ENCODE data around the gene SNX10. TPM values are rescaled to one million over a fixed set of nuclear protein-coding genes. Genes with fewer than 3 reads are reported as not detected.
A peak's percentile ranks its signal among the peaks of the same experiment; 100 is the strongest.

The SNX10 gene
- total RNA-seq, 1 experiment from 2014 or later = 7.9 TPM

DNA sequence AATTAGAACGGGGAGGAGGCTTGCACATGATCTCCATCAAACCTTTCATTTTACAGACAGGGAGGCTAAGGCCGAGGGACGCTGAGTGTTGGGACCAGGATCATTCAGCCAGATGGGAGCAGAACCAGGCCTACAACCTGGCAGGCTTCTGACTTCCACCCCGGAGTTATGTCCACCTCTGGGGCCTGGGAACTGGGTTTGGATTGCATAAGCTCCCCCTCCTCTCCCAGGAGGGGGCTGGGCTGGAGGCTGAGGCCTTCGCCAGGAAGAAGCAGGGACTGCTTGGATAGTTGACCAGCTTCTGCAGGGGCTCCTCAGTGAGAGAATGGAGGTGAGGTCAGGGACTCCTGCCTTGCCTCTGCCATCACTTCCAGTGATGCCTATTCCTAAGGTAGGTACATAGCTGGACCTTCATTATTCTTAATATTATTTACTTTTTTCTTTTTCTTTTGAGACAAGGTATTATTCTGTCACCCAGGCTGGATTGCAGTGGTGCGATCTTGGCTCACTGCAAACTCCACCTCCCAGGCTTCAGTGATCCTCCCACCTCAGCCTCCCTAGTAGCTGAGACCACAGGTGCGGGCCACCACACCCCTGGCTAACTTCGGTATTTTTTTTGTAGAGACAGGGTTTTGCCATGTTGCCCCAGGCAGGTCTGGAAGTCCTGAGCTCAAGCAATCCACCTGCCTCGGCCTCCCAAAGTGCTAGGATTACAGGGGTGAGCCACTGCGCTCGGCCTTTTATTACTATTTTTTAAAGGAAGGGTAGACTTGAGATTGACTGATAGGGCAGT is 1.3 kb downstream of the SNX10 start:
- DNase-seq (peak; percentile 5), ATAC-seq (no peak)
- no peak for TF ChIP-seq EZH2phosphoT487 (IDR thresholded peaks at IDR 0.05; ENCODE audit: borderline replicate concordance, low read length)
- no peak for TF ChIP-seq EZH2 (IDR thresholded peaks at IDR 0.05; ENCODE audit: low read length, unreplicated experiment)
- TF ChIP-seq, protein P1, sequence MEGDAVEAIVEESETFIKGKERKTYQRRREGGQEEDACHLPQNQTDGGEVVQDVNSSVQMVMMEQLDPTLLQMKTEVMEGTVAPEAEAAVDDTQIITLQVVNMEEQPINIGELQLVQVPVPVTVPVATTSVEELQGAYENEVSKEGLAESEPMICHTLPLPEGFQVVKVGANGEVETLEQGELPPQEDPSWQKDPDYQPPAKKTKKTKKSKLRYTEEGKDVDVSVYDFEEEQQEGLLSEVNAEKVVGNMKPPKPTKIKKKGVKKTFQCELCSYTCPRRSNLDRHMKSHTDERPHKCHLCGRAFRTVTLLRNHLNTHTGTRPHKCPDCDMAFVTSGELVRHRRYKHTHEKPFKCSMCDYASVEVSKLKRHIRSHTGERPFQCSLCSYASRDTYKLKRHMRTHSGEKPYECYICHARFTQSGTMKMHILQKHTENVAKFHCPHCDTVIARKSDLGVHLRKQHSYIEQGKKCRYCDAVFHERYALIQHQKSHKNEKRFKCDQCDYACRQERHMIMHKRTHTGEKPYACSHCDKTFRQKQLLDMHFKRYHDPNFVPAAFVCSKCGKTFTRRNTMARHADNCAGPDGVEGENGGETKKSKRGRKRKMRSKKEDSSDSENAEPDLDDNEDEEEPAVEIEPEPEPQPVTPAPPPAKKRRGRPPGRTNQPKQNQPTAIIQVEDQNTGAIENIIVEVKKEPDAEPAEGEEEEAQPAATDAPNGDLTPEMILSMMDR (conservative IDR thresholded peaks at IDR 0.05; ENCODE audit: low read depth, low read length) = no peak
- Histone ChIP-seq H3F3A (ENCODE audit: low read length, unreplicated experiment) (no peaks in the 10 kb centered on the region), H3K4me2 (ENCODE audit: low read length) (peak overlapping the region; percentile 82), H3K36me3 (ENCODE audit: low read depth, low read length) (no peaks in the 10 kb centered on the region), H3K9me2 (replicated peaks; ENCODE audit: low read length) (no peaks in the 10 kb centered on the region), H2AFZ (ENCODE audit: low read length) (peak overlapping the region; percentile 99; the same call in 1 of the 2 replicates), H3K79me2 (ENCODE audit: low read length) (0 out of 2 replicates have a peak, but pooled peaks cover 3% of the 10 kb centered on the region), H3K27me3 (ENCODE audit: low read length) (no peaks in the 10 kb centered on the region), H3K27ac (ENCODE audit: low read length) (no peak overlapping the region), H3K9me3 (ENCODE audit: low read length) (no peaks in the 10 kb centered on the region), H3K4me3 (ENCODE audit: low read length) (peak overlapping the region; percentile 97), H4K20me1 (ENCODE audit: low read length) (no peaks in the 10 kb centered on the region), H3K4me1 (ENCODE audit: insufficient read depth, low read length) (peaks cover 6% of the 10 kb centered on the region; the same call in 1 of the 2 replicates), H3K9ac (ENCODE audit: low read length) (peak overlapping the region; percentile 79; the same call in 1 of the 2 replicates)
- CTCF ChIA-PET = interaction anchor here (0.7 kb wide), 1 partner anchor 94 kb away, joined by 3 read pairs; no protein-coding TSS in a partner anchor
- POLR2A ChIA-PET (ENCODE audit: unreplicated experiment) = no interaction called here
- TSS peak; percentile 45 for BruUV-seq (replicated peaks)
- intact Hi-C loops (cut with micrococcal nuclease) = loop anchor here (5.0 kb wide), 1 partner anchor 91 kb away; the partner anchor contains the start of genes CBX3 and HNRNPA2B1

DNA sequence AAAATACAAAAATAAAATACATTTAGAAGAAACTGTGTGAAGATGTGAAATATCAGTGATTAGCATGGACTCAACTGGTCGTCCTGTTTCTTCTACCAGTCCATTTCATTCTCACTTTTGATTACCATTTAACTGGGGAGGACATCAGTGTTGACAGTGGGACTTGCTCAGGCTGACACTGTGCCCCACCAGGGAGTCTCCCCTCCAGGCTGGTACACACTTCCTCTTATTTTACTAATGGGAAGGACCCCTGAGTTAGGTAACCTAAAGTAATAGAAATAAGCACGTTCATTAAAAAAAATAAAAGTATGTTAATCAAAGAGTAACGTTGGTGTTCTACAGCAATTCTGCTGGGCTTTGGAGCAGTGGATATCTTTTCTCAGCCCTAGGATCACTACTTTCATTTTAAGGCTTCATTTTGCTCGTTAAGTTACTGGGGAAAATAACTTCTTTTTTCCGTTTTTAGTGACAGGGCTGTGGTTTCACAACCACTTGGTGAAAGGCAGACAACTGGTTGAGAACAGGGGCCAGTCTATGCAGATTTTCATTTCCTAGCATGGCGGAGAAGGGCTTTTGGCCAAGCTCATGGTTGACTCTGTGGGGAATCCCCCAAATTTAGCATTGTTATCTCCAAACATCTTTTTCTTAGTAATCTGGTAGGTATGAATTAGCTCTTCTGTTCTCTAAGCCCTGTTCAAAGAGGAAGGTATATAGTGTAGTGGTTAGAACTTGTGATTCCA is 2.1 kb downstream of the SNX10 start:
- intact Hi-C loops (cut with micrococcal nuclease) = loop anchor here (5.0 kb wide), 1 partner anchor 91 kb away; the partner anchor contains the start of genes CBX3 and HNRNPA2B1
- Histone ChIP-seq H3K36me3 (ENCODE audit: low read depth, low read length) (no peaks in the 10 kb centered on the region), H4K20me1 (ENCODE audit: low read length) (no peaks in the 10 kb centered on the region), H3K9me3 (ENCODE audit: low read length) (no peaks in the 10 kb centered on the region), H3K27me3 (ENCODE audit: low read length) (no peaks in the 10 kb centered on the region), H3K9ac (ENCODE audit: low read length) (no peak overlapping the region), H3K4me1 (ENCODE audit: insufficient read depth, low read length) (peaks cover 6% of the 10 kb centered on the region; the same call in 1 of the 2 replicates), H3K9me2 (replicated peaks; ENCODE audit: low read length) (no peaks in the 10 kb centered on the region), H3K27ac (ENCODE audit: low read length) (no peak overlapping the region), H2AFZ (ENCODE audit: low read length) (no peak overlapping the region), H3K4me2 (ENCODE audit: low read length) (no peak overlapping the region), H3F3A (ENCODE audit: low read length, unreplicated experiment) (no peaks in the 10 kb centered on the region), H3K4me3 (ENCODE audit: low read length) (no peak overlapping the region), H3K79me2 (ENCODE audit: low read length) (0 out of 2 replicates have a peak, but pooled peaks cover 3% of the 10 kb centered on the region)
- ChIA-PET CTCF (no interaction called here), POLR2A (ENCODE audit: unreplicated experiment) (no interaction called here)
- DNase-seq (no peak), ATAC-seq (no peak)
- BruUV-seq (replicated peaks) = no TSS peak
- TF ChIP-seq EZH2phosphoT487 (IDR thresholded peaks at IDR 0.05; ENCODE audit: borderline replicate concordance, low read length) = no peak
- TF ChIP-seq, protein P1 (conservative IDR thresholded peaks at IDR 0.05; ENCODE audit: low read depth, low read length) = no peak
- TF ChIP-seq EZH2 (IDR thresholded peaks at IDR 0.05; ENCODE audit: low read length, unreplicated experiment) = no peak

All from PC-3 (cell line).